Esophagus squamous epithelium (tissue), 4 donors: Measurements from ENCODE around the gene ZNF80.
"Not testable (repeated sequence)": the region's sequence is repeated elsewhere in the genome, so short reads cannot be mapped to it uniquely, and the experiment has no call there.

Experiments used
- CTCF ChIP-seq, 6 experiments: fragments of 450-650 bp in 4 of 6; fragments of 200-600 bp in 2 of 6; sonication (generic) in 2 of 6; IDR thresholded peaks; one replicate each; pipeline ENCODE4 v1.5.1; 2016 to 2019; ENCODE audit warnings: antibody characterized with exemption in 6 of 6, mild to moderate bottlenecking in 4 of 6, moderate library complexity in 4 of 6
- POLR2A ChIP-seq, 4 donors: fragments of 450-650 bp; IDR thresholded peaks; one replicate each; pipeline ENCODE4 v1.6.1; 2017; ENCODE audit warnings: antibody characterized with exemption in 4 of 4, mild to moderate bottlenecking in 4 of 4, moderate library complexity in 3 of 4

DNA sequence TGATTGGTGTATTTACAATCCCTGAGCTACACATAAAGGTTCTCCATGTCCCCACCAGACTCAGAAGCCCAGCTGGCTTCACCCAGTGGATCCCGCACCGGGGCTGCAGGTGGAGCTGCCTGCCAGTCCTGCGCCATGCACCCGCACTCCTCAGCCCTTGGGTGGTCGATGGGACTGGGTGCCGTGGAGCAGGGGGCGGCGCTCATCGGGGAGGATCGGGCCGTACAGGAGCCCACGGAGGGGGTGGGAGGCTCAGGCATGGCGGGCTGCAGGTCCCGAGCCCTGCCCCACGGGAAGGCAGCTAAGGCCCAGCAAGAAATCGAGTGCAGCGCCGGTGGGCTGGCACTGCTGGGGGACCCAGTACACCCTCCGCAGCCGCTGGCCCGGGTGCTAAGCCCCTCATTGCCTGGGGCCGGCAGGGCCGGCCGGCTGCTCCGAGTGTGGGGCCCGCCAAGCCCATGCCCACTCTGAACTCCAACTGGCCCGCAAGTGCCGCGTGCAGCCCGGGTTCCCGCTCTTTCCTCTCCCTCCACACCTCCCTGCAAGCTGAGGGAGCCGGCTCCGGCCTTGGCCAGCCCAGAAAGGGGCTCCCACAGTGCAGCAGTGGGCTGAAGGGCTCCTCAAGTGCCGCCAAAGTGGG lies 888 bp upstream of the ZNF80 start:
- TF ChIP-seq CTCF, POLR2A (IDR thresholded peaks at IDR 0.05): not testable (repeated sequence)
